B cell (primary cell): ENCODE results near the gene ZNF296. TPM values are rescaled to one million over a fixed set of nuclear protein-coding genes. Genes with fewer than 3 reads are reported as not detected.

ENCODE experiments used
- ATAC-seq: fragments of 200-7000 bp; cut with Tn5 transposase; one replicate; pipeline ENCODE4 v1.10.0; 2021; ENCODE audit warnings: low read depth, mild to moderate bottlenecking, moderate number of reproducible peaks, moderate library complexity
- CTCF ChIA-PET: fragments of 350-600 bp; sonication (Branson Sonifier 250); formaldehyde crosslinking; loops from one replicate; lab custom pipeline; 2021; ENCODE audit warnings: antibody characterized with exemption, inconsistent platforms; lab: Charles Lee
- POLR2A ChIA-PET: fragments of 350-600 bp; sonication (Branson Sonifier 250); formaldehyde crosslinking; loops from one replicate; lab custom pipeline; 2021; ENCODE audit warnings: antibody characterized with exemption; lab: Charles Lee
- DNase-seq: peaks from one replicate; pipeline ENCODE4 v3.0.0; 2013
- H2AFZ ChIP-seq: 2 replicates; pipeline ENCODE4 v1.6.1; 2012; ENCODE audit warnings: mild to moderate bottlenecking, low read depth, low read length; ENCODE audit not compliant: insufficient read depth, poor library complexity, severe bottlenecking
- H3K27ac ChIP-seq, 2 donors: 1 replicate in 1 of 2; 2 replicates in 1 of 2; pipeline ENCODE4 v1.5.1; 2012 to 2013; ENCODE audit warnings: low read length in 2 of 2, mild to moderate bottlenecking in 2 of 2, moderate library complexity in 1 of 2
- H3K27me3 ChIP-seq, 4 experiments: fragments of 200-600 bp in 1 of 4; sonication (generic) in 1 of 4; replicated peaks in 1 of 4; 1 replicate in 2 of 4; 2 replicates in 2 of 4; pipeline versions ENCODE4 v1.6.1 to v1.7.0; 2013 to 2016; ENCODE audit warnings: low read length in 3 of 4, mild to moderate bottlenecking in 2 of 4, mixed read lengths in 1 of 4, moderate library complexity in 1 of 4; ENCODE audit not compliant: insufficient read depth in 4 of 4, control insufficient read depth in 3 of 4; ENCODE audit errors: control extremely low read depth in 1 of 4
- H3K36me3 ChIP-seq, 2 experiments: replicated peaks in 1 of 2; 1 replicate in 1 of 2; 2 replicates in 1 of 2; pipeline versions ENCODE4 v1.6.1 to v1.7.1; 2013; ENCODE audit warnings: low read length in 1 of 2; ENCODE audit not compliant: insufficient read depth in 2 of 2, control insufficient read depth in 1 of 2; ENCODE audit errors: control extremely low read depth in 1 of 2, extremely low read depth in 1 of 2
- H3K4me1 ChIP-seq, 2 donors: fragments of 200-600 bp in 1 of 2; sonication (generic) in 1 of 2; 1 replicate in 1 of 2; 2 replicates in 1 of 2; pipeline versions ENCODE4 v1.5.1 to v1.6.1; 2013 to 2017; ENCODE audit warnings: low read length in 2 of 2; ENCODE audit not compliant: control insufficient read depth in 2 of 2, insufficient read depth in 2 of 2
- H3K4me2 ChIP-seq: replicated peaks from 2 replicates; pipeline ENCODE3; 2012; ENCODE audit warnings: mild to moderate bottlenecking, low read depth, low read length; ENCODE audit not compliant: poor library complexity, severe bottlenecking
- H3K4me3 ChIP-seq, 5 experiments: fragments of 200-600 bp in 1 of 5; sonication (generic) in 1 of 5; 1 replicate in 3 of 5; 2 replicates in 2 of 5; pipeline versions ENCODE4 v1.5.1 to v1.7.0; 2011 to 2016; ENCODE audit warnings: low read length in 4 of 5, mild to moderate bottlenecking in 4 of 5, low read depth in 2 of 5, control low read depth in 1 of 5, moderate library complexity in 1 of 5; ENCODE audit not compliant: insufficient read depth in 1 of 5; ENCODE audit errors: control extremely low read depth in 1 of 5, extremely low read depth in 1 of 5
- H3K79me2 ChIP-seq: fragments of 200-600 bp; sonication (generic); one replicate; pipeline ENCODE4 v1.6.0; 2016; ENCODE audit warnings: low read length; ENCODE audit not compliant: control insufficient read depth, insufficient read depth
- H3K9ac ChIP-seq: fragments of 200-600 bp; sonication (generic); 2 replicates; pipeline ENCODE4 v1.6.1; 2017; ENCODE audit warnings: mild to moderate bottlenecking, low read length, moderate library complexity
- H3K9me3 ChIP-seq, 3 donors: one replicate each; pipeline versions ENCODE4 v1.6.1 to v1.7.1; 2013; ENCODE audit warnings: low read length in 2 of 3; ENCODE audit not compliant: control insufficient read depth in 2 of 3, insufficient read depth in 1 of 3; ENCODE audit errors: control extremely low read depth in 1 of 3
- H4K20me1 ChIP-seq: 2 replicates; pipeline ENCODE4 v1.6.0; 2012; ENCODE audit warnings: mild to moderate bottlenecking, low read length; ENCODE audit not compliant: insufficient read depth, control insufficient read depth, poor library complexity, severe bottlenecking
- H3K27ac Mint-ChIP-seq: one replicate; pipeline ENCODE4 v1.8.0; 2021; ENCODE audit warnings: mixed read lengths
- H3K27me3 Mint-ChIP-seq: one replicate; pipeline ENCODE4 v1.8.0; 2021; ENCODE audit warnings: mixed read lengths
- H3K4me1 Mint-ChIP-seq: one replicate; pipeline ENCODE4 v1.8.0; 2021; ENCODE audit warnings: mixed read lengths
- H3K4me3 Mint-ChIP-seq: one replicate; pipeline ENCODE4 v1.8.0; 2021; ENCODE audit warnings: mixed read lengths
- H3K9me3 Mint-ChIP-seq: one replicate; pipeline ENCODE4 v1.8.0; 2022; ENCODE audit warnings: mixed read lengths; ENCODE audit not compliant: insufficient read depth
- EZH2 ChIP-seq: IDR thresholded peaks from 2 replicates; pipeline ENCODE4 v1.6.1; 2012; ENCODE audit warnings: borderline replicate concordance, low read depth, mild to moderate bottlenecking, moderate library complexity, low read length; ENCODE audit not compliant: insufficient read depth, poor library complexity, severe bottlenecking
- WGBS: methylation state at CpG from one replicate; pipeline ENCODE4 v1.1.5; 2013; ENCODE audit warnings: missing lambda C conversion rate; ENCODE audit not compliant: insufficient coverage; 5-methylcytosine and 5-hydroxymethylcytosine counted together
- intact Hi-C: fragments of 100-400 bp; cut with micrococcal nuclease; formaldehyde crosslinking; loops from one replicate; pipeline ENCODE4 v1.10.0; 2022
- polyA plus RNA-seq: library from polyadenylated mRNA; depleted of rRNA; stranded (reverse); fragments of >200 nt; gene quantifications from 2 replicates; pipeline ENCODE4 v1.2.3, GENCODE V29; 2012
- total RNA-seq, 2 donors: library from RNA; stranded (reverse); fragments of 120-200 nt in 1 of 2; gene quantifications; 1 replicate in 1 of 2; 2 replicates in 1 of 2; pipeline versions ENCODE4 v1.2.3 to v1.2.4, GENCODE V29; 2013 to 2022
- TF ChIP-seq, protein P1 (sequence below): fragments of 200-600 bp; IDR thresholded peaks from one replicate; pipeline ENCODE4 v1.8.0; 2022; ENCODE audit warnings: antibody characterized with exemption, mild to moderate bottlenecking

ZNF296 gene
- total and polyA plus RNA-seq, 2 donors (not counting 1 experiment from before 2014, with no cell fraction given), result 21.9 to 30.2 TPM

DNA sequence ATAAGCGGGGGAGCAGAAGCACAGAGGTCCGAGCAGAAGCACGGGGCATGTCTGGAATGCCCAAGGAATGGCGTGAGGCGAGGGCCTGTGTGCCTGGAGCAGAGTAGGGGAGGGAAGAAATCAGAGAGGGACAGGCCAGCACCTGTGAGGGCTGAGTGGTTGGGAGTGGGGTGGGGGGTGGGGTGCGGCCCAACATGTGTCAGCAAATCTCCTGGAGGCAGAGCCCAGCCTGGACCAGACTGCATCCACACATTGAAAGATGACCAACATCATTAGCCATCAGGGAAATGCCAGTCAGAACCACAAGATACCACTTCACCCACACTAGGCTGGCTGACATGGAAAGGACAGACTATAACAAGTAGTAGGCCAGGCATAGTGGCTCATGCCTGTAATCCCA is 26.2 kb downstream of the ZNF296 start:
- Histone ChIP-seq H3K27me3 (no peaks in the 10 kb centered on the region), H3K4me2 (peak overlapping the region; percentile 37), H4K20me1 (peaks cover 15% of the 10 kb centered on the region), H3K36me3 (peaks cover 1 to 49% of the 10 kb centered on the region in 2 experiments), H2AFZ (no peak overlapping the region), H3K9me3 (no peaks in the 10 kb centered on the region), H3K79me2 (peaks cover 87% of the 10 kb centered on the region), H3K27ac (peak overlapping the region; percentile 61 to 78), H3K4me3 (no peak overlapping the region), H3K4me1 (peaks cover 74 to 94% of the 10 kb centered on the region in 2 donors), H3K9ac (no peak overlapping the region)
- H3K4me3 Mint-ChIP-seq, result peak overlapping the region; percentile 8
- no peak for ATAC-seq
- TF ChIP-seq, protein P1, sequence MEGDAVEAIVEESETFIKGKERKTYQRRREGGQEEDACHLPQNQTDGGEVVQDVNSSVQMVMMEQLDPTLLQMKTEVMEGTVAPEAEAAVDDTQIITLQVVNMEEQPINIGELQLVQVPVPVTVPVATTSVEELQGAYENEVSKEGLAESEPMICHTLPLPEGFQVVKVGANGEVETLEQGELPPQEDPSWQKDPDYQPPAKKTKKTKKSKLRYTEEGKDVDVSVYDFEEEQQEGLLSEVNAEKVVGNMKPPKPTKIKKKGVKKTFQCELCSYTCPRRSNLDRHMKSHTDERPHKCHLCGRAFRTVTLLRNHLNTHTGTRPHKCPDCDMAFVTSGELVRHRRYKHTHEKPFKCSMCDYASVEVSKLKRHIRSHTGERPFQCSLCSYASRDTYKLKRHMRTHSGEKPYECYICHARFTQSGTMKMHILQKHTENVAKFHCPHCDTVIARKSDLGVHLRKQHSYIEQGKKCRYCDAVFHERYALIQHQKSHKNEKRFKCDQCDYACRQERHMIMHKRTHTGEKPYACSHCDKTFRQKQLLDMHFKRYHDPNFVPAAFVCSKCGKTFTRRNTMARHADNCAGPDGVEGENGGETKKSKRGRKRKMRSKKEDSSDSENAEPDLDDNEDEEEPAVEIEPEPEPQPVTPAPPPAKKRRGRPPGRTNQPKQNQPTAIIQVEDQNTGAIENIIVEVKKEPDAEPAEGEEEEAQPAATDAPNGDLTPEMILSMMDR, result no peak
- WGBS, result 100% methylated on average over 4 of the region's 6 CpGs
- no peaks in the 10 kb centered on the region for H3K9me3 Mint-ChIP-seq
- H3K4me1 Mint-ChIP-seq, result peaks cover 77% of the 10 kb centered on the region
- intact Hi-C loops, result no loop called here
- H3K27me3 Mint-ChIP-seq, result no peaks in the 10 kb centered on the region
- DNase-seq, result no peak
- H3K27ac Mint-ChIP-seq, result peak overlapping the region; percentile 96
- ChIA-PET POLR2A (interaction anchor here (1.2 to 1.4 kb wide), 2 partner anchors 11 to 48 kb away, joined by 3 to 6 read pairs; partner anchors contain the start of gene CLASRP), CTCF (interaction anchor here (1.2 to 4.1 kb wide), 6 partner anchors 8 to 98 kb away, joined by 3 to 24 read pairs (median 6); partner anchors contain the start of gene CLASRP)

DNA sequence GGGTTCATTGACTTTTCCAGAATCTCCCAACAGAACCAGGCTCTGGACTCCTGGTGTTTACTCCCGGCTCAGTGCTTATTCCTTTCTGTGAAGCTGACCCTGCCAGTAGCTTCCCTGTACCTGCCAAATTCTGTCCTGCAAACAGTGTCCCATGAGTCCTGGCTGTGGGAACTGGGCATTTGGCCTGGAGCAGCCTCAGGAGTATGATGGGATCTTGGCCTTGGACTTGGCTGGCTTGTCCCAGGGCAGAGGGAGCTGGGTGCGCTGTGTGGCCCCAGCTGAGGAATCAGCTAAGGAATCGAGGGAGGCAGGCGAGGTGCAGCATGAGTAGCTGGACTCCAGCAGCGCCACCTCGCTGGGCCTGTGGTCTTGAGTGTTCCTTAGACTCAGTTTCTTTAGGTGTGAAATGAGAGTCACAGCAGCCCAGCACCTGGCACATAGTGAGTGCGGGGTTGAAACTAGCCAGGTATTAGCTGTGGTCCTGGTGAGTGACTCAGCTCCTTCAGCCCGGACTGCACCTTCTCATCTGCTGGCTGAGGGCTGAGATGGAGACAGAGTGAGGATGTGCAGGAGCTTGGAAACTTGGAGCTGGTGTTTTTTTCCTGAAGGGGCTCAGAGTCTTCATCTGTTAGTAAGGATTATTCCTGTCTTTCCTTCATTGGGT is 27.1 kb downstream of the ZNF296 start:
- peaks cover 76% of the 10 kb centered on the region for H3K4me1 Mint-ChIP-seq
- intact Hi-C loops, result no loop called here
- peaks cover 87% of the 10 kb centered on the region for H3K79me2 ChIP-seq
- ATAC-seq (no peak), DNase-seq (no peak)
- no peak overlapping the region for H2AFZ ChIP-seq
- no peaks in the 10 kb centered on the region for H3K9me3 ChIP-seq
- peak overlapping the region; percentile 61 to 78 for H3K27ac ChIP-seq
- POLR2A ChIA-PET, result interaction anchor here (0.7 to 1.4 kb wide), 3 partner anchors 10 to 47 kb away, joined by 3 to 6 read pairs (median 3); partner anchors contain the start of gene CLASRP
- peaks cover 12% of the 10 kb centered on the region for H4K20me1 ChIP-seq
- H3K36me3 ChIP-seq, result peaks cover 0 to 49% of the 10 kb centered on the region in 2 experiments
- H3K4me3 ChIP-seq, result no peak overlapping the region
- H3K4me2 ChIP-seq, result peak overlapping the region; percentile 37
- H3K9ac ChIP-seq, result no peak overlapping the region
- no peaks in the 10 kb centered on the region for H3K27me3 ChIP-seq
- peak overlapping the region; percentile 96 for H3K27ac Mint-ChIP-seq
- H3K4me1 ChIP-seq, result peaks cover 74 to 88% of the 10 kb centered on the region in 2 donors
- H3K9me3 Mint-ChIP-seq, result no peaks in the 10 kb centered on the region
- no peaks in the 10 kb centered on the region for H3K27me3 Mint-ChIP-seq
- peak overlapping the region; percentile 8 for H3K4me3 Mint-ChIP-seq
- TF ChIP-seq EZH2, result no peak
- TF ChIP-seq, protein P1, result no peak
- WGBS, result 96% methylated on average over 8 of the region's 8 CpGs
- CTCF ChIA-PET, result interaction anchor here (0.6 to 4.1 kb wide), 7 partner anchors 9 to 97 kb away, joined by 3 to 24 read pairs (median 6); partner anchors contain the start of gene CLASRP
